ENCODE data around the gene SLC4A8.

SLC4A8 gene

GRCh38 chr12:51460519-51460918, 35.9 kb downstream of the SLC4A8 start:
- Histone ChIP-seq H3K9ac (ENCODE audit: low read length) (no peak overlapping the region), H3K36me3 (ENCODE audit: control insufficient read depth, low read depth, low read length) (peaks cover 14% of the 10 kb centered on the region), H3K4me3 (ENCODE audit: low read length) (no peak overlapping the region), H3K27ac (ENCODE audit: low read length) (no peak overlapping the region), H3K9me3 (ENCODE audit: control insufficient read depth, low read depth, low read length) (no peaks in the 10 kb centered on the region), H3K27me3 (ENCODE audit: control insufficient read depth, insufficient read depth, low read length) (no peaks in the 10 kb centered on the region), H3K4me1 (ENCODE audit: control insufficient read depth, low read depth, low read length) (peaks cover 2% of the 10 kb centered on the region)

GRCh38 chr12:51465491-51465890, 40.9 kb downstream of the SLC4A8 start:
- Histone ChIP-seq H3K27ac (ENCODE audit: low read length) (no peak overlapping the region), H3K27me3 (ENCODE audit: control insufficient read depth, insufficient read depth, low read length) (no peaks in the 10 kb centered on the region), H3K4me1 (ENCODE audit: control insufficient read depth, low read depth, low read length) (no peaks in the 10 kb centered on the region), H3K9ac (ENCODE audit: low read length) (no peak overlapping the region), H3K4me3 (ENCODE audit: low read length) (no peak overlapping the region), H3K9me3 (ENCODE audit: control insufficient read depth, low read depth, low read length) (no peaks in the 10 kb centered on the region), H3K36me3 (ENCODE audit: control insufficient read depth, low read depth, low read length) (peaks cover 8% of the 10 kb centered on the region)

- Histone ChIP-seq H3K9ac (ENCODE audit: low read length) (no peak overlapping the region), H3K4me3 (ENCODE audit: low read length) (no peak overlapping the region), H3K27me3 (ENCODE audit: control insufficient read depth, insufficient read depth, low read length) (no peaks in the 10 kb centered on the region), H3K4me1 (ENCODE audit: control insufficient read depth, low read depth, low read length) (no peaks in the 10 kb centered on the region), H3K27ac (ENCODE audit: low read length) (no peak overlapping the region), H3K36me3 (ENCODE audit: control insufficient read depth, low read depth, low read length) (peaks cover 19% of the 10 kb centered on the region), H3K9me3 (ENCODE audit: control insufficient read depth, low read depth, low read length) (no peaks in the 10 kb centered on the region)
Observed at GRCh38 chr12:51470116-51470515, 45.5 kb downstream of the SLC4A8 start.

- Histone ChIP-seq H3K9ac (ENCODE audit: low read length) (no peak overlapping the region), H3K27me3 (ENCODE audit: control insufficient read depth, insufficient read depth, low read length) (no peaks in the 10 kb centered on the region), H3K27ac (ENCODE audit: low read length) (no peak overlapping the region), H3K9me3 (ENCODE audit: control insufficient read depth, low read depth, low read length) (no peaks in the 10 kb centered on the region), H3K36me3 (ENCODE audit: control insufficient read depth, low read depth, low read length) (peaks cover 23% of the 10 kb centered on the region), H3K4me1 (ENCODE audit: control insufficient read depth, low read depth, low read length) (no peaks in the 10 kb centered on the region), H3K4me3 (ENCODE audit: low read length) (no peak overlapping the region)
Observed at GRCh38 chr12:51471111-51471864, 46.7 kb downstream of the SLC4A8 start.

- no peaks in the 10 kb centered on the region for H3K4me1 ChIP-seq (ENCODE audit: control insufficient read depth, low read depth, low read length)
- no peak overlapping the region for H3K4me3 ChIP-seq (ENCODE audit: low read length)
- peaks cover 23% of the 10 kb centered on the region for H3K36me3 ChIP-seq (ENCODE audit: control insufficient read depth, low read depth, low read length)
- no peaks in the 10 kb centered on the region for H3K27me3 ChIP-seq (ENCODE audit: control insufficient read depth, insufficient read depth, low read length)
- no peak overlapping the region for H3K9ac ChIP-seq (ENCODE audit: low read length)
- H3K9me3 ChIP-seq (ENCODE audit: control insufficient read depth, low read depth, low read length) = no peaks in the 10 kb centered on the region
- H3K27ac ChIP-seq (ENCODE audit: low read length) = no peak overlapping the region
Observed at GRCh38 chr12:51472984-51473383, 48.4 kb downstream of the SLC4A8 start.

GRCh38 chr12:51473947-51474346, 49.3 kb downstream of the SLC4A8 start:
- Histone ChIP-seq H3K4me3 (ENCODE audit: low read length) (no peak overlapping the region), H3K36me3 (ENCODE audit: control insufficient read depth, low read depth, low read length) (peaks cover 23% of the 10 kb centered on the region), H3K9me3 (ENCODE audit: control insufficient read depth, low read depth, low read length) (no peaks in the 10 kb centered on the region), H3K4me1 (ENCODE audit: control insufficient read depth, low read depth, low read length) (no peaks in the 10 kb centered on the region), H3K9ac (ENCODE audit: low read length) (no peak overlapping the region), H3K27ac (ENCODE audit: low read length) (no peak overlapping the region), H3K27me3 (ENCODE audit: control insufficient read depth, insufficient read depth, low read length) (no peaks in the 10 kb centered on the region)

- Histone ChIP-seq H3K9ac (ENCODE audit: low read length) (no peak overlapping the region), H3K36me3 (ENCODE audit: control insufficient read depth, low read depth, low read length) (peaks cover 23% of the 10 kb centered on the region), H3K27ac (ENCODE audit: low read length) (no peak overlapping the region), H3K4me1 (ENCODE audit: control insufficient read depth, low read depth, low read length) (no peaks in the 10 kb centered on the region), H3K27me3 (ENCODE audit: control insufficient read depth, insufficient read depth, low read length) (no peaks in the 10 kb centered on the region), H3K4me3 (ENCODE audit: low read length) (no peak overlapping the region), H3K9me3 (ENCODE audit: control insufficient read depth, low read depth, low read length) (no peaks in the 10 kb centered on the region)
Observed at GRCh38 chr12:51475543-51475942, 50.9 kb downstream of the SLC4A8 start.

- H3K27ac ChIP-seq (ENCODE audit: low read length) = no peak overlapping the region
- H3K36me3 ChIP-seq (ENCODE audit: control insufficient read depth, low read depth, low read length) = no peaks in the 10 kb centered on the region
- H3K9me3 ChIP-seq (ENCODE audit: control insufficient read depth, low read depth, low read length) = no peaks in the 10 kb centered on the region
- H3K9ac ChIP-seq (ENCODE audit: low read length) = no peak overlapping the region
- no peaks in the 10 kb centered on the region for H3K4me1 ChIP-seq (ENCODE audit: control insufficient read depth, low read depth, low read length)
- H3K4me3 ChIP-seq (ENCODE audit: low read length) = no peak overlapping the region
- H3K27me3 ChIP-seq (ENCODE audit: control insufficient read depth, insufficient read depth, low read length) = no peaks in the 10 kb centered on the region
Observed at GRCh38 chr12:51480978-51481377, 56.3 kb downstream of the SLC4A8 start.

- Histone ChIP-seq H3K9me3 (ENCODE audit: control insufficient read depth, low read depth, low read length) (no peaks in the 10 kb centered on the region), H3K4me1 (ENCODE audit: control insufficient read depth, low read depth, low read length) (no peaks in the 10 kb centered on the region), H3K27ac (ENCODE audit: low read length) (no peak overlapping the region), H3K4me3 (ENCODE audit: low read length) (no peak overlapping the region), H3K36me3 (ENCODE audit: control insufficient read depth, low read depth, low read length) (no peaks in the 10 kb centered on the region), H3K9ac (ENCODE audit: low read length) (no peak overlapping the region), H3K27me3 (ENCODE audit: control insufficient read depth, insufficient read depth, low read length) (no peaks in the 10 kb centered on the region)
Observed at GRCh38 chr12:51482929-51483697, 58.5 kb downstream of the SLC4A8 start.

GRCh38 chr12:51484119-51484518, 59.5 kb downstream of the SLC4A8 start:
- H3K27ac ChIP-seq (ENCODE audit: low read length) = no peak overlapping the region
- H3K4me1 ChIP-seq (ENCODE audit: control insufficient read depth, low read depth, low read length) = no peaks in the 10 kb centered on the region
- H3K27me3 ChIP-seq (ENCODE audit: control insufficient read depth, insufficient read depth, low read length) = no peaks in the 10 kb centered on the region
- H3K9me3 ChIP-seq (ENCODE audit: control insufficient read depth, low read depth, low read length) = no peaks in the 10 kb centered on the region
- no peak overlapping the region for H3K9ac ChIP-seq (ENCODE audit: low read length)
- no peaks in the 10 kb centered on the region for H3K36me3 ChIP-seq (ENCODE audit: control insufficient read depth, low read depth, low read length)
- no peak overlapping the region for H3K4me3 ChIP-seq (ENCODE audit: low read length)

- Histone ChIP-seq H3K4me3 (ENCODE audit: low read length) (no peak overlapping the region), H3K9me3 (ENCODE audit: control insufficient read depth, low read depth, low read length) (no peaks in the 10 kb centered on the region), H3K27ac (ENCODE audit: low read length) (no peak overlapping the region), H3K4me1 (ENCODE audit: control insufficient read depth, low read depth, low read length) (no peaks in the 10 kb centered on the region), H3K36me3 (ENCODE audit: control insufficient read depth, low read depth, low read length) (no peaks in the 10 kb centered on the region), H3K27me3 (ENCODE audit: control insufficient read depth, insufficient read depth, low read length) (no peaks in the 10 kb centered on the region), H3K9ac (ENCODE audit: low read length) (no peak overlapping the region)
Observed at GRCh38 chr12:51488281-51488680, 63.6 kb downstream of the SLC4A8 start.

GRCh38 chr12:51493281-51493680, 68.7 kb downstream of the SLC4A8 start:
- Histone ChIP-seq H3K4me3 (ENCODE audit: low read length) (no peak overlapping the region), H3K4me1 (ENCODE audit: control insufficient read depth, low read depth, low read length) (no peaks in the 10 kb centered on the region), H3K36me3 (ENCODE audit: control insufficient read depth, low read depth, low read length) (peaks cover 5% of the 10 kb centered on the region), H3K27me3 (ENCODE audit: control insufficient read depth, insufficient read depth, low read length) (no peaks in the 10 kb centered on the region), H3K27ac (ENCODE audit: low read length) (no peak overlapping the region), H3K9ac (ENCODE audit: low read length) (no peak overlapping the region), H3K9me3 (ENCODE audit: control insufficient read depth, low read depth, low read length) (no peaks in the 10 kb centered on the region)
